ENCODE measurements around the gene BBS7.
A peak's percentile ranks its signal among the peaks of the same experiment; 100 is the strongest.

BBS7 gene

GRCh38 chr4:121869841-121870822 lies at the start of gene BBS7:
Gene BBS7 (minus strand): TSS chr4:121870474. CDS start chr4:121870313, 161 bp downstream.
- DNase-seq = peak; percentile 99

GRCh38 chr4:121913667-121914066 lies 43.4 kb upstream of the BBS7 start:
- no peak for DNase-seq

- no peak for DNase-seq
These were observed 38.1 kb upstream of the BBS7 start for GRCh38 chr4:121908346-121908745.

- peak; percentile 80 for DNase-seq
These were observed 30.1 kb upstream of the BBS7 start for GRCh38 chr4:121900132-121900983.

GRCh38 chr4:121898150-121898549 lies 27.9 kb upstream of the BBS7 start:
- DNase-seq = peak; percentile 12

GRCh38 chr4:121888134-121888533 lies 17.9 kb upstream of the BBS7 start:
- DNase-seq = no peak

- DNase-seq = no peak
These were observed 14.8 kb upstream of the BBS7 start for GRCh38 chr4:121885115-121885514.

GRCh38 chr4:121881158-121881557 lies 10.9 kb upstream of the BBS7 start:
- DNase-seq = no peak

- no peak for DNase-seq
These were observed 8.9 kb upstream of the BBS7 start for GRCh38 chr4:121879135-121879534.

- DNase-seq = peak; percentile 10
These were observed 6.9 kb upstream of the BBS7 start for GRCh38 chr4:121877041-121877773.

- DNase-seq = no peak
These were observed 5.8 kb upstream of the BBS7 start for GRCh38 chr4:121876070-121876469.

- no peak for DNase-seq
These were observed 5.4 kb upstream of the BBS7 start for GRCh38 chr4:121875652-121876051.

GRCh38 chr4:121873604-121874003 lies 3.3 kb upstream of the BBS7 start:
- no peak for DNase-seq

- DNase-seq = peak; percentile 5
These were observed 6.5 kb downstream of the BBS7 start for GRCh38 chr4:121863799-121864198.

- no peak for DNase-seq
These were observed 8.8 kb downstream of the BBS7 start for GRCh38 chr4:121861426-121861825.

- no peak for DNase-seq
These were observed 10.2 kb downstream of the BBS7 start for GRCh38 chr4:121860121-121860520.

- no peak for DNase-seq
These were observed 18.9 kb downstream of the BBS7 start for GRCh38 chr4:121851354-121851753.

- no peak for DNase-seq
These were observed 23.6 kb downstream of the BBS7 start for GRCh38 chr4:121846662-121847061.

- no peak for DNase-seq
These were observed 27.4 kb downstream of the BBS7 start for GRCh38 chr4:121842862-121843261.

- no peak for DNase-seq
These were observed 32.1 kb downstream of the BBS7 start for GRCh38 chr4:121838136-121838535.

GRCh38 chr4:121829511-121829910 lies 40.8 kb downstream of the BBS7 start:
- no peak for DNase-seq

GRCh38 chr4:121827853-121828252 lies 42.4 kb downstream of the BBS7 start:
- DNase-seq = no peak

GRCh38 chr4:121824950-121825349 lies 45.3 kb downstream of the BBS7 start:
- peak; percentile 14 for DNase-seq
